ENCODE data around the gene PLAC8L1.

The PLAC8L1 gene

GRCh38 chr5:146079695-146080373 is 25.5 kb downstream of the PLAC8L1 start:
- DNase-seq (ENCODE audit: low read depth, low spot score), result no peak

DNA sequence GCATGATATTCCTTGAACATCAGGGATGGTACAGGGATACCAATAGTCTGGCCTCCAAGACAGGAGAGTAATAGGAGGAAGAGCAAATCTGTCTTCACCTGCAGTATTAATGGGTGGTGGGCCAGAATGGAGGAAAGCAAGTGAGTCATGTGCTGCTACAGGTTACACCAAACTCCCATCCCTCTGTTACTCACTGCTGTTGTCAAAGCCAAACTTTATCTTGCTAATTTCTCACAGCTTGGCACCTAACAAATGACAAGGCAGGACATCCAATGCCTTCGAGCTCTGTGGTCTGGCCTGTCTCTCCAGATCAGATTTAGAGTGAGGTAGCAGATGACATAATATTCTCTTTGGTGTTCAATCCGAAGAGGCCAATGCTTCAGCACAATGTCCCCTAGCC is 26.8 kb downstream of the PLAC8L1 start:
- no peak for DNase-seq (ENCODE audit: low read depth, low spot score)

DNA sequence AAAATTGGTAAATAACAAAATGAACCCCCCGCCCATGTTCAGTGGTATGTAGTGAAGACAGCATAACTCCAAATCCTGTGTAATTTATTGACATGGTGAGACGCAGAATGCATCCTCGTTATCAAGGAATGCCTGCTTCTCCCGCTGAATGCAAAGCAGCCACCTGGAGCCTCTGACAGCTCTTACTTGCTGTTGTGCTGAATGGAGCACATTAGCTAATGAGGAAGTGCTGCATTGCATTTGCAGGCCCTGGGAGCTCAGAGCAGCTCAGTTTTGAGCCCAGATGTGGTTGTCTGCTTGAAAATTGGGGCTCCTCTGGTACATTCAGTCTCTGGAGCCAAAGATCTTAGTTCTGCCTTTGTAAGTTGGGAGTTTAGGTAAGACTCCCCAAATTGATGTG is 28.9 kb downstream of the PLAC8L1 start:
- DNase-seq (ENCODE audit: low read depth, low spot score), result no peak

DNA sequence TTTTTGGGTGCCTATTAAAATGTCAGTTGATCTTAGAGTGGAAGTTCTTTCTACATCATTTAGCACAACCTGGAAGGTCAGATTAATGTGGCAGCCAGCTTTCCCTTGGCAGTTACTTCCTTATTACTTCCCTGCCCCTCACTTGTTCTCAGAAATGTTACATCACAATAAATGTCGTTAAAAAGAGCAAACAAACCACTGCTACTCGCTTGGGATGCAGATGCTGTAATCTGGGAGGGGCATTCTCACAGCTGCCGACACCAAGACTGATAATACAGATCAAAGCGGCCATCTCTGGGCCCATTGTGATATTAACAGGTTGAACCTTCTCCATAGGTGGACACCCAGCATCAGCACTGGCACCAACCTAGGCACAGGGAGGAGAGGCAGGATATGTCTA is 29.3 kb downstream of the PLAC8L1 start:
- no peak for DNase-seq (ENCODE audit: low read depth, low spot score)

GRCh38 chr5:146073239-146073900 is 32.0 kb downstream of the PLAC8L1 start:
- DNase-seq (ENCODE audit: low read depth, low spot score), result no peak

DNA sequence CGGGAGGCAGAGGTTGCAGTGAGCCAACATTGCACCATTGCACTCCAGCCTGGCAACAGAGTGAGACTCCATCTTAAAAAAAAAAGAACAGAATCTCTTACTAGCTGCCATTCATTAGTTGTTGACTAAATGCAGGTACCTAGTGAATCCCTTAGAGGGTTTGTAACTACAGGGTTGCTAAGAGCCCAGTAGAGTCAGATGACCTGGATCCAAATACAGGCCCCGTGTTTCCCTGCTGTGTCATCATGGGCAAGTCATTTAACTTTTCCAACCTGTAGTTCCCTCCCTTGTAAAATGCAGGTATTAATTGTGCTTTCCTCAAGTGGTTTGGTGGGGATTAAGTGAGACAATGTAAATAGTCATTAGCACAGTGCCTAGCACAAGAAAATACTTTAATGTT is 32.8 kb downstream of the PLAC8L1 start:
- DNase-seq (ENCODE audit: low read depth, low spot score), result no peak

GRCh38 chr5:146071171-146071570 is 34.2 kb downstream of the PLAC8L1 start:
- no peak for DNase-seq (ENCODE audit: low read depth, low spot score)

DNA sequence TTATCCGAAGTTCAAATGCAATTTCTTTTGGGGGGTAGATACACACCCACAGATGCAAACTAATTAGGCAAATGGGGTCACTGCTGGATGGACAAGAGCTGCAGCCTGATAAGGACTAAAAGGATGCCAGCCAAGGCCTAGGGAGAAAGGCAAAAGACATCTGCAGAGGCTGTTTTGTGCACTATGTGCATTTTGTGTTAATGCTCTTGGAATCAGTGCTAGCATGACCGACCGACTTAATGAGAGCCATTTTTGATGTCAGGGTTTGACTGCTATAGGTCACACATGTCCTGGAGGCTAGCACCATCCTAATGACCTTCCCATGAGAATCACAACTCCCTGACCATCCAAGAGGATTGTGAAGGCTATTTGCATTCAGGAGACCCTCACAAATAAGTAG is 34.6 kb downstream of the PLAC8L1 start:
- DNase-seq (ENCODE audit: low read depth, low spot score), result no peak

GRCh38 chr5:146069780-146070099 is 35.6 kb downstream of the PLAC8L1 start:
- no peak for DNase-seq (ENCODE audit: low read depth, low spot score)

DNA sequence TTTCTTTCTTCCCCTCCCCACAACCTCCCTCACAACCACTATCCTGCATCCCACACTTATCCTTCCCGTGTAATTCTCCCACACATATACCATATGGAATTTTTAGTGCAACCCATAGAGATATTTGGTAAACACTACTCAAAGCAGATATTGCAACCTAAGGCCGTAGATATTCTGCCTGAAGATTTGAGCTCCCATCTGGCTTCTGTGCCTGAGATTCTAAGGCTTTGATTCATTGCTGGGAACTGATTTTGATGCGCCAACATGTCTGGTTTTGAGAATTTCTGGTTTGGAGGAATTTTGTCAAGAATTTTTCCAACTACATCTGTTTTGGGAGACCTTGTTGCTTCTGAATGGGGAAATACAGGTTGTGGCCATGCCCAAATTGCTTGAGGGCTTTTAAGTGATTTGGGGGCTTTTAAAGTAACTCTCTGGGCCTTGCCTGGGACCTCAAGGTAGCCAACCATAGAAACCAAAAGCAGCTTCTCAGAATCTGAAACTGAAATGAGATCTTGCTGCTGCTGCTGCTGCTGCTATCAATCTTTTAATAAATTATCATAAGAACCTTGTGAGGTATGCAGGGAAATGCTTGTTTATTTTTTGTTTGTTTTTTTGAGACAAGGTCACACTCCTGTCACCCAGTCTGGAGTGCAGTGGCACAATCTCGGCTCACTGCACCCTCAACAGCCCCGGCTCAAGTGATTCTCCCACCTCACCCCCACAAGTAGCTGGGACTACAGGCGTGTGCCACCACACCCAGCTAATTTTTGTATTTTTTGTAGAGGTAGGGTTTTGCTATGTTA is 36.2 kb downstream of the PLAC8L1 start:
- no peak for DNase-seq (ENCODE audit: low read depth, low spot score)

DNA sequence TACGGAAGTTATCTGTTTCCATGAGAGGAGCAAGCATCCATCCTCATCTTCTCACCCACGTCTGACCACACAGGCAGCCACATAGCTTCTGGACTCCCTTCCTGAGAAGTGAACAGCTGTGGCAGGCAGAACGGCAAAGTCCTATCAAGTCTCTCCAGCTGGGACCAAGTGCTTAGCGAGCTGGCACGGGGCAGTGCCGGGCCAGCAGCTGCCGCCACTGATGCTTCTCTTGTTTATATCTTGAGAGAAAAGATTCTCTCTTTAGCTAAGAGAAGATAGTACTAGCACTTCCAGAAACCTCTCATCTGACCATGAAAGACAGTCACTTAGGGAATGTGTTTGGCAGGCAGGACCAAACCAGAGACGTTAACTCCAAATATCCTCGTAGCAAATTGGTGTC is 37.2 kb downstream of the PLAC8L1 start:
- no peak for DNase-seq (ENCODE audit: low read depth, low spot score)

GRCh38 chr5:146066968-146067367 is 38.4 kb downstream of the PLAC8L1 start:
- no peak for DNase-seq (ENCODE audit: low read depth, low spot score)

DNA sequence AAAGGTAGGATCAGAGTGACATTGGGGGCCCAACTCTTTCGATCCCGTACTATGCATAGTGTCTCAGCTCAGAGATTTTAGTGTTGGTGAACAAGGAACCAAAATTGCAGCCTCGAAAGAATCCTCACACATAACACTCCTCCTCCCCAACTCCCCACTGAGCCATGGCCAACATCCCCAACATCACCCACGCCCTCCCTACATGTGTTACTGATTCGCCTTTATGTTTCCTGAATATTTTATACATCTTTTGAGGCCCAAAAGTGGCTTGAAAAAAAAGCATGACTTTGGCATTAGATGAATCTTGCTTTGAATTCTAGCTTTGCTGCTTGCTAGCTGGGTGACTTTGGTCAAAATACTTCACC is 45.2 kb downstream of the PLAC8L1 start:
- DNase-seq (ENCODE audit: low read depth, low spot score), result no peak

DNA sequence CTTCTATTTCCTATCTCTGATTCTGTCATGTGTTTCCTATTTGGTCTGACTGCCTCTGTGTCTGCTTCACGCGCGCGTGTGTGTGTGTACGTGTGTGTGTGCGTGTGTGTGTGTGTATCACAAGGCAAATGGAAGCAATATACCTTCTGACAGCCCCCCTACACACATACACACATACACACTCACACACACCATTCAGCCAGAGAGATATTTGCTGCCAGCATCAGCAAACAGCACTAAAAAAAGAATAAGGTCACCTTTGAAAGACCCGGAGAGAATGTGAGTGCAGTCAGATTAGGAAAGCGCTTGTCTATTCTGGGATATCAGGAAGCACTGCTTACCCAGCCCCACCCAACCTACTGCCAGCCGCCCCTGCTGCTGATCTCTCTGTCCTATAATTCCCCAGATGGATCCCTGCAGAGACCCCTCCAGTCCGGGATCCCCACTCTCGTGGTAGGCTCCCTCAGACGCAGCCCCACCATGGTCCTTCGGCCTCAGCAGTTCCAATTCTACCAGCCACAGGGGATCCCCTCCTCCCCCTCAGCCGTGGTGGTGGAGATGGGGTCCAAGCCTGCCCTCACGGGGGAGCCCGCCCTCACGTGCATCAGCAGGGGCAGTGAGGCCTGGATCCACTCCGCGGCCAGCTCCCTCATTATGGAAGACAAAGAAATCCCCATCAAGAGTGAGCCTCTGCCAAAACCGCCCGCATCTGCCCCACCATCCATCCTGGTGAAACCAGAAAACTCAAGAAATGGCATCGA is 45.7 kb downstream of the PLAC8L1 start:
- no peak for DNase-seq (ENCODE audit: low read depth, low spot score)

DNA sequence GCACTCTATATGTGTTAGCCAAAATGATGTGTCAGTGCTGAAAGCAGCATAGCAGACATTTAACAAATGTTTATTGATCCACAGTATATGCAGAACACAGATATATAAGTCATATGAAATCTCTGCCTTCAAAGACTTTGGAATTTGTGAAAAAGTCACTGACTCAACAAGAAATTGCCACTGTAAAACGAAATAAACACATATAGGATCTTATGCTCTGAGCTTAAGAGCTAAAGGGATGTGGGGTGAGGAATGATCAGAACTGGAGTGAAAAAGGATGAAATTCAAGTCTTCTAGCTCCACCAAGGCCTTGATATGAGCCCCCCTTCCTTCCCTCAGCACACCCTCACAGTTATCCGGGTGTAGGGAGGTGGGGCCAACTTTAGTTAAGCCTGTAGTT is 49.9 kb downstream of the PLAC8L1 start:
- no peak for DNase-seq (ENCODE audit: low read depth, low spot score)

GRCh38 chr5:146052780-146053179 is 52.6 kb downstream of the PLAC8L1 start:
- DNase-seq (ENCODE audit: low read depth, low spot score), result no peak

DNA sequence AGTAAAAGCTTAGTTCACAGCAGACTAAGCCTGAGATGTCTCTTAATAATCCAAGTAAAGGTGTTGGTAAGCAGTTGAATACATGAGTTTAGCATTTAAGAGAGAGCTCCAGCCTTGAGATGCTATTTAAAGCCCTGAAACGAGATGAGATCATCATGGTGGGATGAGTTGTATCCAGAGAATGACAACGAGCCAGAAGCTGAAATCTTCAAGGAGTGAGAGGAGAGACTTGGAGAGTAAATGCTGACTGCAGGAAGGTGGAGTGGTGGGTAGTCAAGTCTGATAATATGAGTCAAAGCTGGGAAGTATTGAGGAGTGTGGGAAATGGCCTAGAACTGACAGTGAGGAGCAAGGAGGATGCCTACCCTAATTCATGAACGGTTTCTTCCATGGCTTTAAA is 53.7 kb downstream of the PLAC8L1 start:
- no peak for DNase-seq (ENCODE audit: low read depth, low spot score)

GRCh38 chr5:146050086-146050485 is 55.3 kb downstream of the PLAC8L1 start:
- DNase-seq (ENCODE audit: low read depth, low spot score), result no peak

GRCh38 chr5:146049704-146050026 is 55.7 kb downstream of the PLAC8L1 start:
- no peak for DNase-seq (ENCODE audit: low read depth, low spot score)

DNA sequence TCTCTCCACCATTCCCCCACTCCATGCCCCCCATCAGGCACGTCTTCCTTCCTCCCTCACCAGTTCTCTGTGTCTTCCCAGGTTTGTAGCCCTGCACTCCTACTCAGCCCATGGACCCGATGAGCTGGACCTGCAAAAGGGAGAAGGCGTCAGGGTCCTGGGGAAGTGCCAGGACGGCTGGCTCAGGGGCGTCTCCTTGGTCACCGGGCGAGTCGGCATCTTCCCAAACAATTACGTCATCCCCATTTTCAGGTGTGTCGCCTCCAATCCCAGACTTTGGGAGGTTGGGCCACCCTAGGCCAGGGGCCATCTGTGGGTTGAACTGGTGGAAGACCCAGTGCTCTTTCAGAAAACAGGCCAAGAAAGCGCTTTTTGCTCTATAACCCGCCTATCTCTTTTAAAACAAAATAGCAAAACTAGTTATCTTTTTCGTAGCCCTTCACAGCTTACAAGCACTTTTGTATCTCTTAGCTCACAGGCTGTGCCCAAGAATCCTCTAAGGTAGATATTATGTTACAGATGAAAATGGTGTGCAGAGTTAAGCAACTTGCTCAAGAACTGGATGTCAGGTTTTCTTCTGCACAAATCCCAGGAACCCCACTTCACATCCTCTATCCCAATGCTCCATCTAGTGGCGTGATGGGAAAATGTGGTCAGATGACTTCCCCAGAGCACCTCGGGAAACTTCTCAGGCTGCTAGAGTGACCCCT is 56.2 kb downstream of the PLAC8L1 start:
- DNase-seq (ENCODE audit: low read depth, low spot score), result no peak

GRCh38 chr5:146047396-146047795 is 58.0 kb downstream of the PLAC8L1 start:
- DNase-seq (ENCODE audit: low read depth, low spot score), result no peak

- DNase-seq (ENCODE audit: low read depth, low spot score), result no peak
Measured at GRCh38 chr5:146043722-146044121, 61.7 kb downstream of the PLAC8L1 start.
